ENCODE data around the gene AFDN. TPM values are rescaled to one million over a fixed set of nuclear protein-coding genes. Genes with fewer than 3 reads are reported as not detected.

AFDN gene
- polyA plus RNA-seq, 1 experiment: 20.4 TPM

DNA sequence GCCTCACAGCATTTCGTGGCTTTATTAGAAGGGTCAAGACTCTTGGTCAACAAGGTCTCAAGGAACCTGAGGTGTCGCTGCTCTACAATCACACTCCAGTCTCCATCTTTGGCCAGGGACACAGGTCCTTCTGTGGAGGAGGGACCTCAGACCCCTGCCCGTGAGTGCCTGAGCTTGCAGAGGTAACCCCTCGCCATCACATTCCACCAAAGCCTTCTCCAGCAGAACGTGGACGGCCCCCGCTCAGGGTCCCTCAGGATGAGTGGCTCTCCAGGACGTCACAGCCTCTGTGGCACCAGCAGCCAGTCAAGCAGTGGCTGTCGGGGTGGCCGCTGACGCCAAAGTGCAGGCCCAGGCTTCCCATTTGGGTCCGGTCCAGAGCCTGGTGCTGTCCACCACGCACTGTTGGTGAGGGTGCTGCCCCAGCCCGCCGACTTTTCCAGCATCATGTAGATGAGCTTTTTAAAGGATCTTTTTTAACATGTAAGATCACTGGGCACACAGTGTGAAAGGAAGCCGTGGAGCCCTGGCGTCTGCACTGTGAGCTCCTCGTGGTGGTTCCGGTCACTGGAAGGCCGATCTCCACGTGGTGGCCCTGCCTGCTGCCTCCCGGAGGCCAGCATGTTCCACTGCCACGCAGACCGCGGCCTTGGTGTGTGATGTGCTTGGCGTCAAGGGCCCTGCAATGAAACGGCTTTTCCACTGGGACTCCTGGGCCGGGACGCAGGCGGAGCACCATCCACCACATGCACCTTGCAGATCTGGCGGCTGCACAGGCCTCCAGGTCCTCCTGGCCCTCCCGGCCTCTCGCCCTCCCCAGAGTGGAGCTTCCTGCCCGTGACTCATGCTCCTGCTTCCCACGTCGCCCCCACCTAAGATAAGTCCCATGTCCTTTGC is 162.5 kb downstream of the AFDN start:
- DNase-seq (ENCODE audit: low read depth): no peak
- ChIA-PET POLR2A (no interaction called here), CTCF (interaction anchor here (0.6 kb wide), 1 partner anchor 19 kb away, joined by 4 read pairs; no protein-coding TSS in a partner anchor)

GRCh38 chr6:167990016-167990945 is 163.6 kb downstream of the AFDN start:
- ChIA-PET POLR2A (no interaction called here), CTCF (no interaction called here)
- no peak for TF ChIP-seq CTCF (IDR thresholded peaks at IDR 0.05; ENCODE audit: insufficient read depth, low read depth, low read length)
- no peaks in the 10 kb centered on the region for H3K27me3 ChIP-seq (ENCODE audit: control insufficient read depth, insufficient read depth, low read length)
- H3K36me3 ChIP-seq (ENCODE audit: control insufficient read depth, insufficient read depth, low read length): no peaks in the 10 kb centered on the region
- no peak overlapping the region for H3K4me3 ChIP-seq (ENCODE audit: low read depth, low read length)
- no peak for DNase-seq (ENCODE audit: low read depth)

More for the DNA sequence above, 162.5 kb downstream of the AFDN start:
- Histone ChIP-seq H3K27me3 (ENCODE audit: control insufficient read depth, insufficient read depth, low read length) (no peaks in the 10 kb centered on the region), H3K4me3 (ENCODE audit: low read depth, low read length) (no peak overlapping the region), H3K36me3 (ENCODE audit: control insufficient read depth, insufficient read depth, low read length) (no peaks in the 10 kb centered on the region)
- no peak for TF ChIP-seq CTCF (IDR thresholded peaks at IDR 0.05; ENCODE audit: insufficient read depth, low read depth, low read length)

DNA sequence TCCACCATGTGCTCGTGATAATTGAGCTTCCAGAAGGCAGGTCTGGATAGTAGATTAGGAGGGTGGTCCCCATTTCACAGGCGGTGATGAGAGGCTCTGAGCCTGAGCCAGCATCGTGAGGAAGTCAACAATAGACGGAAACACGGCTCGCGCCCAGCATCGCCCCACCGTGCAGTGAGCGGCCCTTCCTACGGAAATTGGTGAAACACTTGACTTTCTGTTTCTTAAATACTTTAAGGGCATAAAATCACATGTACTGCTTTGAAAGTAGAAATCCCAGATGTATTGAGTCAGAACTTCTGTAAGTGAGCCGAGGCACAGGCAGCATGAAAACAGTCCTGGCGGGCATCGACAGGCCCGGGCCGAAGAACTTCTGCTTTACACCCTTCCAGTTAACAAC is 166.5 kb downstream of the AFDN start:
- CTCF ChIA-PET: no interaction called here
- 0 out of 2 replicates have a peak, but pooled peaks cover under 1% of the 10 kb centered on the region for H3K27me3 ChIP-seq (ENCODE audit: control insufficient read depth, insufficient read depth, low read length)
- no peak for TF ChIP-seq CTCF (IDR thresholded peaks at IDR 0.05; ENCODE audit: insufficient read depth, low read depth, low read length)
- no peak overlapping the region for H3K4me3 ChIP-seq (ENCODE audit: low read depth, low read length)
- DNase-seq (ENCODE audit: low read depth): no peak
- POLR2A ChIA-PET: no interaction called here
- H3K36me3 ChIP-seq (ENCODE audit: control insufficient read depth, insufficient read depth, low read length): no peaks in the 10 kb centered on the region

DNA sequence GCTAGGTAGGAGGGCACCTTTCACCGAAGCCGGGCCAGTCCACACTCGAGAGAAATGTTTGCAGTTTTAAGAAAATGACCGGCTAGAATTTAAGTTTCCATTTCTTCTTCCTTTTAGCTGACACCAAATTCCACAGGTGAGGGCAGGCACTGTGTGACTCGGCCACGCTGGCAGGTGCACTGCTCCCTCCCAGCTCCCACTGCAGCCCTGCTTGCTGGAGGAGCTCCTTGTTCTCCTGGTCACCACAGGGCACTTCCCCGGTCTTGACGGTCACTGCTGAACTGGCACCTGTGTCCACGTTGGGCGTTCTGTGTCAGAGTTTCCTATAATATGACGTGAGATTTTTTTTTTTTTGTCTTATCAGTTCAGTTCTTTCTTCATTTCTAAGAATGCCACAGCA is 167.1 kb downstream of the AFDN start:
- CTCF ChIA-PET: no interaction called here
- no peak overlapping the region for H3K4me3 ChIP-seq (ENCODE audit: low read depth, low read length)
- H3K36me3 ChIP-seq (ENCODE audit: control insufficient read depth, insufficient read depth, low read length): no peaks in the 10 kb centered on the region
- POLR2A ChIA-PET: no interaction called here
- DNase-seq (ENCODE audit: low read depth): no peak
- no peak for TF ChIP-seq CTCF (IDR thresholded peaks at IDR 0.05; ENCODE audit: insufficient read depth, low read depth, low read length)
- 0 out of 2 replicates have a peak, but pooled peaks cover 1% of the 10 kb centered on the region for H3K27me3 ChIP-seq (ENCODE audit: control insufficient read depth, insufficient read depth, low read length)

- no peak overlapping the region for H3K4me3 ChIP-seq (ENCODE audit: low read depth, low read length)
- CTCF ChIA-PET: interaction anchor here (0.6 kb wide), 1 partner anchor 158 kb away, joined by 3 read pairs; no protein-coding TSS in a partner anchor
- DNase-seq (ENCODE audit: low read depth): no peak
- no peaks in the 10 kb centered on the region for H3K36me3 ChIP-seq (ENCODE audit: control insufficient read depth, insufficient read depth, low read length)
- no peak for TF ChIP-seq CTCF (IDR thresholded peaks at IDR 0.05; ENCODE audit: insufficient read depth, low read depth, low read length)
- H3K27me3 ChIP-seq (ENCODE audit: control insufficient read depth, insufficient read depth, low read length): 0 out of 2 replicates have a peak, but pooled peaks cover 1% of the 10 kb centered on the region
- POLR2A ChIA-PET: no interaction called here
Measured at GRCh38 chr6:167995302-167995701, 168.6 kb downstream of the AFDN start.
